GM19395 (cell line): Measurements from ENCODE around the gene VPS37C.
"Not testable (repeated sequence)": the region's sequence is repeated elsewhere in the genome, so short reads cannot be mapped to it uniquely, and the experiment has no call there.

ENCODE experiments used
- ATAC-seq: cut with Tn5 transposase; IDR thresholded peaks from one replicate; pipeline ENCODE4 v1.9.1; 2021; ENCODE audit warnings: mild to moderate bottlenecking, moderate library complexity; ENCODE audit not compliant: unreplicated experiment

The VPS37C gene

GRCh38 chr11:61176446-61176845 lies 15.2 kb upstream of the VPS37C start:
- ATAC-seq, result no peak

GRCh38 chr11:61174949-61175348 lies 13.7 kb upstream of the VPS37C start:
- ATAC-seq, result no peak

- ATAC-seq, result no peak
Observed at GRCh38 chr11:61174273-61174672, 13.0 kb upstream of the VPS37C start.

- ATAC-seq, result no peak
Observed at GRCh38 chr11:61173456-61173855, 12.2 kb upstream of the VPS37C start.

DNA sequence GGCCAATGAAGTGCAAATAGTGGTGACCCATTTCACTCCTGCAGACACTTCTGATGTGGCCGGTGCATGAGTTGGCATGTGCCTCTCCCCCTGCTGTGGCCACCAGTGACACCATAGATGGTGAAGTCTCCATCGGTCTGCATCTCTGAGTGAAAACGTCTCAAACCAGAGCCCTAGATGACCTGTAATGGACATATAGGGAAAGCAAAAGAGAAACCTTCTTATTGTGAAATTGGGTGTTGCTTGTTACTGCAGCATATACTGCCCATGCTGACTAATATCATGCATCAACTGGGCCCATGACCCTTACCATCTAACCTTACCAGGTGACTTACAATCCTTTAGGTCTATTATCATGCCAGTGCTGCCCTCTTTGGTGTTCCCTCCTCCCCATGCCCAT lies 11.7 kb upstream of the VPS37C start:
- no peak for ATAC-seq

- ATAC-seq, result no peak
Observed at GRCh38 chr11:61172356-61172755, 11.1 kb upstream of the VPS37C start.

- no peak for ATAC-seq
Observed at GRCh38 chr11:61171907-61172306, 10.7 kb upstream of the VPS37C start.

GRCh38 chr11:61170566-61170965 lies 9.3 kb upstream of the VPS37C start:
- no peak for ATAC-seq

DNA sequence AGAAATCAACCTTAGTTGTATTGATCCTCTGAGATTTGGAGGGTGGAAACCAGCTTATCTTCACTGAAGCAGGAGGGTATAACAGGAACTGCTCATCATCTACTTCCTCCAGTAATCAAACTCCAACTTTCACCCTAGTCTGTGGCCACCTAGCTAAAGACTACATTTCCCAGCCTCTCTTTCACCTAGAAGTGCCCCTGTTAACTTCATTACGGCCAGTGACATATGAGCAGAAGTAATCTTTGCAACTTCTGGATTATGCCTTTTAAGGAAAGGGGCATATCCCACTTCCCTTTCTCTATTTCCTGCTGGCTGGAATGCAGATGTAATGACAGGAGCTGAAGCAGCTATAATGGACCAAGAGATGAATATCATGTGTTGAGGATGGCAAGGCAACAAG lies 7.6 kb upstream of the VPS37C start:
- no peak for ATAC-seq

- no peak for ATAC-seq
Observed at GRCh38 chr11:61168042-61168688, 6.9 kb upstream of the VPS37C start.

DNA sequence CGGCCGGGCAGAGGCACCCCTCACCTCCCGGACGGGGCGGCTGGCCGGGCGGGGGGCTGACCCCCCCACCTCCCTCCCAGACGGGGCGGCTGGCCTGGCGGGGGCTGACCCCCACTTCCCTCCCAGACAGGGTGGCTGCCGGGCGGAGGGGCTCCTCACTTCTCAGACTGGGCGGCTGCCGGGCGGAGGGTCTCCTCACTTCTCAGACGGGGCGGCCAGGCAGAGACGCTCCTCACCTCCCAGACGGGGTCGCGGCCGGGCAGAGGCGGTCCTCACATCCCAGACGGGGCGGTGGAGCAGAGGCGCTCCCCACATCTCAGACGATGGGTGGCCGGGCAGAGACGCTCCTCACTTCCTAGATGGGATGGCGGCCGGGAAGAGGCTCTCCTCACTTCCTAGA lies 5.1 kb upstream of the VPS37C start:
- not testable (repeated sequence) for ATAC-seq

DNA sequence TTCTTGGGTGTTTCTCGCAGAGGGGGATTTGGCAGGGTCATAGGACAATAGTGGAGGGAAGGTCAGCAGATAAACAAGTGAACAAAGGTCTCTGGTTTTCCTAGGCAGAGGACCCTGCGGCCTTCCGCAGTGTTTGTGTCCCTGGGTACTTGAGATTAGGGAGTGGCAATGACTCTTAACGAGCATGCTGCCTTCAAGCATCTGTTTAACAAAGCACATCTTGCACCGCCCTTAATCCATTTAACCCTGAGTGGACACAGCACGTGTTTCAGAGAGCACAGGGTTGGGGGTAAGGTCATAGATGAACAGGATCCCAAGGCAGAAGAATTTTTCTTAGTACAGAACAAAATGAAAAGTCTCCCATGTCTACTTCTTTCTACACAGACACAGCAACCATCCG lies 4.6 kb upstream of the VPS37C start:
- not testable (repeated sequence) for ATAC-seq

DNA sequence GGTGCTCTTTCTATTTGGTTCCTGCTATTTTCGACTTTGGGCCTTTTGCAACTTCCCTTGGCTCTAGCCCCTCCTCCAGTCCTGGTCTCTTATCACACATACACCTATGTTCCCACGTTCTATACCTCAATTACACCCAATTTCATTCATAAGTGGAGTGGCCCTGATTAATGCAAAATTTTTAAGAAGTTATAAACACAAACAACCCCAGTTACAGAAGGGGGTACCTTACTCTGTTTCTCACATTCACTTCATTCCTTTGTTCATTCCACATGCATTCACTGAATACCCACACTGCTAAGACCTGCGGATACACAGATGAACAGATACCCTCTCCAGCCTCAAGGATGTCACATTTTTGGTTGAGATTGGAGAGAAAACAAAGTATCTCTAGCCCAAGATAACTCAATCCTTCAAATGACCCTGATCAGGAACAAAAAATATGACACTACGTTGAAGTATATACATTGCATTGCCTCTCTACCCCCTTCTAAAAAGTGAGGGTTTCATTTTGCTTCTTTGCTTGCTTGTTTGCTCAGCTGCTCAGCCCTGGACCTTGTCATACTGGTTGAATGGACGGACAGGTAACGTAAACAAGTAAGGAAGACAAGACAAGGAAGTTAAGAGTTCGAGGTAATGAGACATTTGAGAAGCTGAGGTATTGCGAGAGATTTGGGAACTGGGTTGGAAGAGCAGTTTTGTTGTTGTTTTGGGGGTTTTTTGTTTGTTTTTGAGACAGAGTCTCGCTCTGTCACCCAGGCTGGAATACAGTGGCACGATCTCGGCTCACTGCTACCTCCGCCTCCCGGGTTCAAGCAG lies 3.6 kb upstream of the VPS37C start:
- ATAC-seq, result no peak

GRCh38 chr11:61163714-61164605 lies 2.7 kb upstream of the VPS37C start:
- ATAC-seq, result no peak

GRCh38 chr11:61163021-61163420 lies 1.8 kb upstream of the VPS37C start:
- no peak for ATAC-seq

GRCh38 chr11:61162092-61162941 lies 1.1 kb upstream of the VPS37C start:
- ATAC-seq, result no peak

GRCh38 chr11:61160487-61161189 lies 588 bp downstream of the VPS37C start:
- ATAC-seq, result no peak

DNA sequence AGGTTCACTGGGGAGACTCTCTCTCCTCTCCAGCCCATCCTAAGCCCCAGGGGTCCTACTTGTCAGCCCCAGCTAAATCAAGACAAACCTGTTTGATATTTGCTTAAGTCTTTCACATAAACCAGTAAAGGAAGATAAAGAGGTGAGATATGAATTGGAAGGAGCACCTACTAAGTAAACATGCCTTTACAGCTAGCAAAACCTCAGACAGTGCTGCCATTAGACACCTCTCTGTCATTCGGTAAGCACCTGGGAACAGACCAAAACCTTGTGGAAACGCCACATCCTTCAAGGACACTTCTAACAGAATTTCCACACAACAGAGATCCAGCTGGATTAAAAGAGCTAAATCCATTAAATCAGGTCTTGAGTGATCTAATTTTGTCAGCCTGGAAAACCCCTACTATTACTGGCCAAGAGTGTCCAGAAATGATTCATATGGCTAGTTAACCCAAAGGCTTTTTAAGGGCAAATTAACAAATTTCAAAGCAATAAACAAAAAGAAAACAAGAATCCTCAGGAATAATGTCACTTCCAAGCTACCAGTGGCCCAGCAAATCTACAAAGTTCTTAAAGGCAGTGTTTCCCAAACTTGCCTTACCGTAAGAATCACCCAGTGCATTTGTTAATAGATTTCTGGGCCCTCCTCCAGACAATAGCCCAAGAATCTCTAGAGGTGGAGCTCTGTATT lies 2.4 kb downstream of the VPS37C start:
- ATAC-seq, result no peak

GRCh38 chr11:61157743-61158142 lies 3.5 kb downstream of the VPS37C start:
- ATAC-seq, result no peak
